Measurements from ENCODE around the gene PACC1.
A peak's percentile ranks its signal among the peaks of the same experiment; 100 is the strongest.

The PACC1 gene

DNA sequence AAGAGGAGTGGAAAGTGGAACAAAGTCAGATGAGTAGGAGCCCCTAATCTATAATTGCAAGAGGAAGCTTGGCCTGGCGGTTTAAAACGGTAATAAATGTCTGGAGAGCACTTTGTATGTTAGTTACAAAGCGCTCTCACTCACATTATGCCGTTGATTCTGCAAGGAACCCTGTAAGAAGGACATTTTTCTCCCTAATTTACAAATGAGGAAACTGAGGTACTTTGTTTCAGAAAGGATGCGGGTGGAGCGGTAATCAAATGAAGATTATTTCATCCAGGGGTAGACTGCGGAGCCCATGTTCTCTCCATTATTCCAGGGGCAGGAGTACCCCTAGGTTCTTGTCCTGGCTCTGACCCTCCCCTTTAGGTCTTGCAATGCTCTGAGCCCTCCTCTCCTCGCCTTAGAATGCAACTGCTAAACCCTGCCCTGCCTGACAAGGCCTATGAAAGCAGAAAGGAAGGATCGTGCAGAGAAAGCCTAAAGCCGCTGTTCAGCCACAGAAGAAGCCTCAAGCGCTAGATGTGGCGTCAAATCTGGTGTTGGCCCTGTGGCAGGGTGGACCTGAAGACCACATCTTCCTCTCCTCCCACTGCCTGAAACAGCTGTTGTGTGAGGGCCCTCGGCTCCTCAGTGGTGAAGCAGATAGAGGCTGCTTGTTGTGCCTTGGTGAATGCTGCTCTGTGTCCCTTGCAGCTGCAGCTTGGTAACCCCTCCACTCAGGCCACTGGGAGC, 588 bp upstream of the PACC1 start:
- peak overlapping the region; percentile 77; the same call in 1 of the 2 replicates for H3K4me3 ChIP-seq (ENCODE audit: control insufficient read depth, low read depth, low read length)
- no peak for DNase-seq (ENCODE audit: low read depth)
- TF ChIP-seq, protein P1, sequence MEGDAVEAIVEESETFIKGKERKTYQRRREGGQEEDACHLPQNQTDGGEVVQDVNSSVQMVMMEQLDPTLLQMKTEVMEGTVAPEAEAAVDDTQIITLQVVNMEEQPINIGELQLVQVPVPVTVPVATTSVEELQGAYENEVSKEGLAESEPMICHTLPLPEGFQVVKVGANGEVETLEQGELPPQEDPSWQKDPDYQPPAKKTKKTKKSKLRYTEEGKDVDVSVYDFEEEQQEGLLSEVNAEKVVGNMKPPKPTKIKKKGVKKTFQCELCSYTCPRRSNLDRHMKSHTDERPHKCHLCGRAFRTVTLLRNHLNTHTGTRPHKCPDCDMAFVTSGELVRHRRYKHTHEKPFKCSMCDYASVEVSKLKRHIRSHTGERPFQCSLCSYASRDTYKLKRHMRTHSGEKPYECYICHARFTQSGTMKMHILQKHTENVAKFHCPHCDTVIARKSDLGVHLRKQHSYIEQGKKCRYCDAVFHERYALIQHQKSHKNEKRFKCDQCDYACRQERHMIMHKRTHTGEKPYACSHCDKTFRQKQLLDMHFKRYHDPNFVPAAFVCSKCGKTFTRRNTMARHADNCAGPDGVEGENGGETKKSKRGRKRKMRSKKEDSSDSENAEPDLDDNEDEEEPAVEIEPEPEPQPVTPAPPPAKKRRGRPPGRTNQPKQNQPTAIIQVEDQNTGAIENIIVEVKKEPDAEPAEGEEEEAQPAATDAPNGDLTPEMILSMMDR (IDR thresholded peaks at IDR 0.05; ENCODE audit: control insufficient read depth, insufficient read depth, low read depth, low read length, missing control alignments), result no peak

DNA sequence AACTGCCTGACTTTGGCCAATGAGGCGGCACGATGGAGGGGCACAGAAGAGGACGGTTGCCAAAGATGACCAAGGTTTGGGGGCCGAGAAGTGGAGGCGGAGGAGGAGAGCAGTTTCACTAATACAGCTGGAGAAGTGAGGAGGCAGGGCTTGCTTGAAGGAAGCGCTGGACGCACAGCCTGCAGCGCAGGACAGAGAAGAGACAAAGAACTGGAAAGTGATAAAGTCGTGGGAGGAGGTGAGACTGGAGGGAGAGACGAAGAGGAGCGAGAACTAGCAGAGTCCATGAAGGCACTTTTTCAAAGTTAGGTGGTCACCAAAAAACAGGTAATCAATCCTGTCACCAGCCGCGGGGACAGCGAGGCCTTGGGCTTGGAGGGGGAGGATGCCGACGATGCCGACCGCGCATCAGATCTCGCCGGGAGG, 771 bp downstream of the PACC1 start:
- DNase-seq (ENCODE audit: low read depth), result no peak
- TF ChIP-seq, protein P1 (IDR thresholded peaks at IDR 0.05; ENCODE audit: control insufficient read depth, insufficient read depth, low read depth, low read length, missing control alignments), result no peak

DNA sequence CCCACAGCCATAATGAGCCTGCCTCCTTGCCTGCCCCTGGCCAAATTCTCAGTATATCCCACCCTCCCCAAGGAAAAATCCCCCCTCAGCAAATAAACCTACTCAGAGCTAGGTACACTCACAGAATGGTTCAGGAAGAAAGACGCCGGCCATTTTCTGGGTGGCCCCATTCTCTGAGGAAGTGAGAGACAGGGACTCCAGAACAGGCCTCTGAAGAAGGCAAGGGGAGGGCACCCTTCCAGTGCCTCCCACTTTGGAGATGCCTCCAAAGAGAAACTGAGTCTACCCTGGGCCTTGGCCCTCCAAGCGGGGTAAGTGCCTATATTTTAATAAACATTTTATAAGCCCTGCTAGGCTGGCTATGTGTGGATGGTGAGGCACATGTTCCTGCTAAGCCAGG, 2.3 kb downstream of the PACC1 start:
- H3K4me3 ChIP-seq (ENCODE audit: control insufficient read depth, low read depth, low read length), result no peak overlapping the region
- TF ChIP-seq, protein P1 (IDR thresholded peaks at IDR 0.05; ENCODE audit: control insufficient read depth, insufficient read depth, low read depth, low read length, missing control alignments), result no peak
- no peak for DNase-seq (ENCODE audit: low read depth)

More for the DNA sequence above, 771 bp downstream of the PACC1 start:
- peak overlapping the region; percentile 77 for H3K4me3 ChIP-seq (ENCODE audit: control insufficient read depth, low read depth, low read length)

DNA sequence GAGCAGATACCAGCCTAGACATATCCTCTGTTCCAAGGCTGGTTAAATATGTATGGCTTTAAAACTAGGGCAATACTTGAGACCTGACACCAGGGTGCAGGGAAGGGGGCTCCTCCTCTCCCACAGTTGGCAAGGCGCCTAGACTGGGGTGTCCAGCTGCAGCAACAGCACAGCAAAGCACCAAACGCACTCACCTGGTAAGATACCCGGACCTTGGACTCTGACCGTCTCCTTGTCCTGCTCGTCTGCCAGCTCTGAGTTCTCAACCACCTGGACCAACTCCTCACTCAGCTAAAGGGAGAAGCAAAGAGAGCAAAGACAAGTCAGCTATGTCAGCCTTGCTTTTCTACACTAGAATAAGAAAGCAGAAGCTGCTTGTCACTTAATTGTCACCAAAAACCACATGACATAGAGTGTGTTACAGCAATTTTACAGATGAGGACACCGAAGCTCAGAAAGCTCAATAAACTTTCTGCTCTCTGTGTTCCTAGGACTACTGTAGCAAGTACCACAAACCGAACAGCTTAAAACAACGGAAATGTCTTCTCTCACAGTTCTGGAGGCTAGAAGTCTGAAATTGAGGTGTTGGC, 4.4 kb downstream of the PACC1 start:
- TF ChIP-seq, protein P1 (IDR thresholded peaks at IDR 0.05; ENCODE audit: control insufficient read depth, insufficient read depth, low read depth, low read length, missing control alignments), result no peak
- H3K4me3 ChIP-seq (ENCODE audit: control insufficient read depth, low read depth, low read length), result no peak overlapping the region
- DNase-seq (ENCODE audit: low read depth), result no peak

DNA sequence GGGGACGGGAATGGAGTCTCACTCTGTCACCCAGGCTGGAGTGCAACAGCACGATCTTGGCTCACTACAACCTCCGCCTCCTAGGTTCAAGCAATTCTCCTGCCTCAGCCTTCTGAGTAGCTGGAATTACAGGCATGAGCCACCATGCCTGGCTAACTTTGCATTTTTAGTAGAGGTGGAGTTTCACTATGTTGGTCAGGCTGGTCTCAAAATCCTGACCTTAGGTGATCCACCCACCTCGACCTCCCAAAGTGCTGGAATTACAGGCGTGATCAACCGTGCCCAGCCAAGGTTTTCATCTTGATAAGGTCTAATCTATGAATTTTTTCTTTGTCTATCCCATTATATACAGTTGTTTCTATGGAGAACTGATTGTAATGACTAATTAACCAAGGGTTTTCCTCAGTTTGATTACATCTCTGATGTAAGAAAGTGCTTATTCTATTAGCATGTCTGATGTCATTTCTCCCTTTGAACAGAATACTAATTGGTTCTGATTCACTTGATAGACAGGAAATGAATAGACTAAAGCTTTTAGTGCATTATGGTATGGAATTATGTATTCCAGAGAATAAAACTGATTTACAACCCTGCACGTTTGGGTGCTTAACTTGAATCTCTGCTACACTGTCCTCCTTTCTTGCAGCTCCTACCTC, 11.9 kb downstream of the PACC1 start:
- H3K4me3 ChIP-seq (ENCODE audit: control insufficient read depth, low read depth, low read length), result no peak overlapping the region
- TF ChIP-seq, protein P1 (IDR thresholded peaks at IDR 0.05; ENCODE audit: control insufficient read depth, insufficient read depth, low read depth, low read length, missing control alignments), result no peak
- no peak for DNase-seq (ENCODE audit: low read depth)

DNA sequence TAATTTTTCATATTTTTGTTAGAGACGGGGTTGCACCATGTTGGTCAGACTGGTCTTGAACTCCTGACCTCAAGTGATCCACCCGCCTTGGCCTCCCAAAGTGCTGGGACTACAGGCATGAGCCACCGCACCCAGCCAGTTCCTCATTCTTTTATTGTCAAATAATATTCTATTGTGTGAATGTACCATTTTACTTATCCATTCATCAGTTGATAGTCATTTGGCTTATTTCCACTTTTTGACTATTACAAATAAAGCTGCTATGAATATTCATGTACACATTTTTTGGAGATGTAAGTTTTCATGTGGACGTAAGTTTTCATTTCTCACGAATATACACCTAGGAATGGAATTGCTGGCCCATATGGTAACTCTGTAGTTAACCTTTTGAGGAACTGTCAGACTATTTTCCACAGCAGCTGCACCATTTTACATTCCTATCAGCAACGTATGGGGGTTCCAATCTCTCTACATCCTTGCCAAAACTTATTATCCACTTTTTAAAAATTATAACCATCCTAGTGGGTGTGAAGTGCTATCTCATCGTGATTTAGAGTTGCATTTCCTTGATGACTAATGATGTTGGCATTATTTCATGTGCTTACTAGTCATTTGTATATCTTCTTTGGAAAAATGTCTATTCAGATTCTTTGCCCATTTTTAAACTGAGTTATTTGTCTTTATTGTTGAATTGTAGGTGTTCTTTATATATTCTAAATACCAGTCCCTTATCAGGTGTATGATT, 12.7 kb downstream of the PACC1 start:
- peak; percentile 24 for DNase-seq (ENCODE audit: low read depth)

More for the DNA sequence above, 12.7 kb downstream of the PACC1 start:
- no peak overlapping the region for H3K4me3 ChIP-seq (ENCODE audit: control insufficient read depth, low read depth, low read length)
- TF ChIP-seq, protein P1 (IDR thresholded peaks at IDR 0.05; ENCODE audit: control insufficient read depth, insufficient read depth, low read depth, low read length, missing control alignments), result no peak
